GDM1 (cell line): ENCODE data around the gene VPS45.
"Not testable (repeated sequence)": the region's sequence is repeated elsewhere in the genome, so short reads cannot be mapped to it uniquely, and the experiment has no call there.

Source experiments
- DNase-seq: peaks from one replicate; lab custom pipeline; 2025; lab: John Stamatoyannopoulos, UW

Gene VPS45

GRCh38 chr1:150067184-150068108, at the start of gene VPS45:
TSS of gene VPS45 (plus strand) at chr1:150067776. CDS start at chr1:150067858, 82 bp downstream.
- peak; percentile 80 for DNase-seq

GRCh38 chr1:150018165-150018564, 49.4 kb upstream of the VPS45 start:
- no peak for DNase-seq

- no peak for DNase-seq
Observed at GRCh38 chr1:150020711-150021110, 46.9 kb upstream of the VPS45 start.

- no peak for DNase-seq
Observed at GRCh38 chr1:150021191-150021694, 46.3 kb upstream of the VPS45 start.

- DNase-seq: no peak
Observed at GRCh38 chr1:150022357-150022756, 45.2 kb upstream of the VPS45 start.

GRCh38 chr1:150024156-150024555, 43.4 kb upstream of the VPS45 start:
- no peak for DNase-seq

GRCh38 chr1:150028322-150028721, 39.3 kb upstream of the VPS45 start:
- DNase-seq: no peak

GRCh38 chr1:150034336-150034735, 33.2 kb upstream of the VPS45 start:
- DNase-seq: no peak

GRCh38 chr1:150049926-150050325, 17.6 kb upstream of the VPS45 start:
- DNase-seq: no peak

GRCh38 chr1:150051089-150051373, 16.5 kb upstream of the VPS45 start:
- DNase-seq: no peak

- peak; percentile 4 for DNase-seq
Observed at GRCh38 chr1:150051905-150052412, 15.6 kb upstream of the VPS45 start.

- peak; percentile 12 for DNase-seq
Observed at GRCh38 chr1:150053926-150054325, 13.7 kb upstream of the VPS45 start.

GRCh38 chr1:150055507-150055906, 12.1 kb upstream of the VPS45 start:
- not testable (repeated sequence) for DNase-seq

- no peak for DNase-seq
Observed at GRCh38 chr1:150056407-150056806, 11.2 kb upstream of the VPS45 start.

- no peak for DNase-seq
Observed at GRCh38 chr1:150060260-150060659, 7.3 kb upstream of the VPS45 start.

- no peak for DNase-seq
Observed at GRCh38 chr1:150061632-150062101, 5.9 kb upstream of the VPS45 start.

GRCh38 chr1:150062113-150062512, 5.5 kb upstream of the VPS45 start:
- DNase-seq: no peak

- DNase-seq: no peak
Observed at GRCh38 chr1:150065184-150065871, 2.2 kb upstream of the VPS45 start.

GRCh38 chr1:150066328-150066727, 1.2 kb upstream of the VPS45 start:
- DNase-seq: no peak

- DNase-seq: no peak
Observed at GRCh38 chr1:150066838-150067183, 765 bp upstream of the VPS45 start.

GRCh38 chr1:150068109-150068435, 496 bp downstream of the VPS45 start:
- no peak for DNase-seq

GRCh38 chr1:150069923-150070322, 2.3 kb downstream of the VPS45 start:
- no peak for DNase-seq

- no peak for DNase-seq
Observed at GRCh38 chr1:150072959-150073358, 5.4 kb downstream of the VPS45 start.
